ENCODE measurements around the gene WDR72.

GRCh38 chr15:53581513-53581912 is 177.9 kb downstream of the WDR72 start:
- no peak for TF ChIP-seq CTCF (IDR thresholded peaks at IDR 0.05)
- no peak for TF ChIP-seq POLR2A (IDR thresholded peaks at IDR 0.05)

All from right lobe of liver (tissue), 4 donors.